GM21723 (cell line): ENCODE measurements around the gene SLC9B2.

ENCODE experiments used
- ATAC-seq: cut with Tn5 transposase; IDR thresholded peaks from one replicate; pipeline ENCODE4 v1.9.1; 2021; ENCODE audit warnings: mild to moderate bottlenecking, moderate library complexity; ENCODE audit not compliant: unreplicated experiment

Gene SLC9B2

GRCh38 chr4:103079621-103080020 is 3.1 kb upstream of the SLC9B2 start:
- no peak for ATAC-seq

- peak; percentile 56 for ATAC-seq
These were observed 441 bp downstream of the SLC9B2 start for GRCh38 chr4:103075894-103076746.

- peak; percentile 1 for ATAC-seq
These were observed 1.1 kb downstream of the SLC9B2 start for GRCh38 chr4:103075435-103075893.

GRCh38 chr4:103074744-103075434 is 1.7 kb downstream of the SLC9B2 start:
- ATAC-seq, result peak; percentile 39

- ATAC-seq, result no peak
These were observed 2.6 kb downstream of the SLC9B2 start for GRCh38 chr4:103073792-103074438.

GRCh38 chr4:103067841-103068547 is 8.6 kb downstream of the SLC9B2 start:
- no peak for ATAC-seq

- no peak for ATAC-seq
These were observed 16.0 kb downstream of the SLC9B2 start for GRCh38 chr4:103060453-103061148.

GRCh38 chr4:103054030-103054429 is 22.5 kb downstream of the SLC9B2 start:
- no peak for ATAC-seq

GRCh38 chr4:103052779-103053178 is 23.8 kb downstream of the SLC9B2 start:
- ATAC-seq, result no peak

- no peak for ATAC-seq
These were observed 24.4 kb downstream of the SLC9B2 start for GRCh38 chr4:103052145-103052544.

- ATAC-seq, result no peak
These were observed 25.7 kb downstream of the SLC9B2 start for GRCh38 chr4:103050736-103051436.

- ATAC-seq, result peak; percentile 93
These were observed 29.9 kb downstream of the SLC9B2 start for GRCh38 chr4:103046416-103047290.

GRCh38 chr4:103044183-103044582 is 32.4 kb downstream of the SLC9B2 start:
- no peak for ATAC-seq

GRCh38 chr4:103036169-103036568 is 40.4 kb downstream of the SLC9B2 start:
- ATAC-seq, result no peak

- ATAC-seq, result peak; percentile 85
These were observed 44.0 kb downstream of the SLC9B2 start for GRCh38 chr4:103032574-103032973.

- no peak for ATAC-seq
These were observed 45.8 kb downstream of the SLC9B2 start for GRCh38 chr4:103030791-103031190.

GRCh38 chr4:103029300-103029699 is 47.3 kb downstream of the SLC9B2 start:
- no peak for ATAC-seq

GRCh38 chr4:103026868-103027267 is 49.7 kb downstream of the SLC9B2 start:
- ATAC-seq, result no peak

GRCh38 chr4:103024996-103025395 is 51.6 kb downstream of the SLC9B2 start:
- ATAC-seq, result no peak
